Epithelial cell of proximal tubule (primary cell): Measurements from ENCODE around the gene GGT6. TPM values are rescaled to one million over a fixed set of nuclear protein-coding genes. Genes with fewer than 3 reads are reported as not detected.
"Not testable (repeated sequence)": the region's sequence is repeated elsewhere in the genome, so short reads cannot be mapped to it uniquely, and the experiment has no call there.

ENCODE experiments used
- DNase-seq: peaks from one replicate; pipeline ENCODE4 v3.0.0-alpha.2; 2011; ENCODE audit warnings: low read depth
- H3K4me3 ChIP-seq: 2 replicates; pipeline ENCODE4 v1.5.1; 2011; ENCODE audit warnings: low read depth, mild to moderate bottlenecking, low read length
- total RNA-seq: library from RNA; depleted of rRNA; stranded (reverse); fragments of >200 nt; gene quantifications from 2 replicates; pipeline ENCODE4 v1.2.3, GENCODE V29; 2015
- TF ChIP-seq, protein P1 (sequence below): conservative IDR thresholded peaks from 2 replicates; pipeline ENCODE4 v1.5.1; 2012; ENCODE audit warnings: low read depth, mild to moderate bottlenecking, low read length

GGT6 gene
- total RNA-seq, 1 donor from 2014 or later: 0.86 TPM

DNA sequence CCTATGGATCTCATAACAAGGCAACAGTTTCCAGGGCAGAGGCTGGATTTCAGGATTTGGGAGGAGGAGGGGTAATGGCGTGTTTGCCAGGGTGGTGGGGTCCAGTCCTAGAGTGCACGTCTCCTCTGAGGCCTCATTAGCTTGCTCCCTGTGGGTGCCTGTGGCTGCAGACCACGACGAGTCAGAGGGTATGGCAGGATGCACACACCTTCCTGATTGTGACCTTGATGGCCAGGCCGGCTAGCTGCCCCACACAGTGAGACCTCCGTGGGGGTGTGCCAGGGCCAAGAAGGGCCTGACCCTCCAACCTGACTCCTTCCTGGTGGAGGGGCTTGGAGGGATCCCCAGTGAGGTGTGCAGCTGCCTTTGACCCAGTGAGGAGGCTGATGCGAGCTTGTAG lies 19.9 kb upstream of the GGT6 start:
- no peak for DNase-seq
- H3K4me3 ChIP-seq: no peak overlapping the region
- TF ChIP-seq, protein P1, sequence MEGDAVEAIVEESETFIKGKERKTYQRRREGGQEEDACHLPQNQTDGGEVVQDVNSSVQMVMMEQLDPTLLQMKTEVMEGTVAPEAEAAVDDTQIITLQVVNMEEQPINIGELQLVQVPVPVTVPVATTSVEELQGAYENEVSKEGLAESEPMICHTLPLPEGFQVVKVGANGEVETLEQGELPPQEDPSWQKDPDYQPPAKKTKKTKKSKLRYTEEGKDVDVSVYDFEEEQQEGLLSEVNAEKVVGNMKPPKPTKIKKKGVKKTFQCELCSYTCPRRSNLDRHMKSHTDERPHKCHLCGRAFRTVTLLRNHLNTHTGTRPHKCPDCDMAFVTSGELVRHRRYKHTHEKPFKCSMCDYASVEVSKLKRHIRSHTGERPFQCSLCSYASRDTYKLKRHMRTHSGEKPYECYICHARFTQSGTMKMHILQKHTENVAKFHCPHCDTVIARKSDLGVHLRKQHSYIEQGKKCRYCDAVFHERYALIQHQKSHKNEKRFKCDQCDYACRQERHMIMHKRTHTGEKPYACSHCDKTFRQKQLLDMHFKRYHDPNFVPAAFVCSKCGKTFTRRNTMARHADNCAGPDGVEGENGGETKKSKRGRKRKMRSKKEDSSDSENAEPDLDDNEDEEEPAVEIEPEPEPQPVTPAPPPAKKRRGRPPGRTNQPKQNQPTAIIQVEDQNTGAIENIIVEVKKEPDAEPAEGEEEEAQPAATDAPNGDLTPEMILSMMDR: no peak

DNA sequence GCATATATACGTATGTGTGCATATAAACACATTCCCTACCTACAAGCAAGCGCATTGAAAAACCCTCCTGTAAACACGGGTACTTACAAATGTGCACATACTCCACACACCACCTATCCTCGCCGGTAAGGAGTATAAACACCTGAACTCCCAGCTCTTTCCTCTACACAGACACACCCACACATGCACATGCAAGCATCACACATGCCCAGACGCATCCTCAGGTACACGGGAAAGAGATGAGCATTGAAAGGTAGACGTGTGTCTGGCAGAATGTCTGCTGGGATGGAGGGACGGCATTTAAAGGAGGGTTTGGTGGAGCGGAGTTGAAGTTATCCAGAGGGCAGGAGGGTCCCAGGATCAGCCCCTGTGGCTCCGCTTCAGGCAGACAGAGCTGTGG lies 19.3 kb upstream of the GGT6 start:
- DNase-seq: no peak
- TF ChIP-seq, protein P1: no peak
- no peak overlapping the region for H3K4me3 ChIP-seq

DNA sequence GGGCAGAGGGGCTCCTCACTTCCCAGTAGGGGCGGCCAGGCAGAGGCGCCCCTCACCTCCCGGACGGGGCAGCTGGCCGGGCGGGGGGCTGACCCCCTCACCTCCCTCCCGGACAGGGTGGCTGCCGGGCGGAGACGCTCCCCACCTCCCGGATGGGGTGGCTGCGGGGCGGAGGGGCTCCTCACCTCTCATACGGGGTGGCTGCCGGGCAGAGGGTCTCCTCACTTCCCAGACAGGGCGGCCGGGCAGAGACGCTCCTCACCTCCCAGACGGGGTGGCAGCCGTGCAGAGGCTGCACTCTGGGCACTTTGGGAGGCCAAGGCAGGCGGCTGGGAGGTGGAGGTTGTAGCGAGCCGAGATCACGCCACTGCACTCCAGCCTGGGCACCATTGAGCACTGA lies 18.0 kb upstream of the GGT6 start:
- not testable (repeated sequence) for DNase-seq

DNA sequence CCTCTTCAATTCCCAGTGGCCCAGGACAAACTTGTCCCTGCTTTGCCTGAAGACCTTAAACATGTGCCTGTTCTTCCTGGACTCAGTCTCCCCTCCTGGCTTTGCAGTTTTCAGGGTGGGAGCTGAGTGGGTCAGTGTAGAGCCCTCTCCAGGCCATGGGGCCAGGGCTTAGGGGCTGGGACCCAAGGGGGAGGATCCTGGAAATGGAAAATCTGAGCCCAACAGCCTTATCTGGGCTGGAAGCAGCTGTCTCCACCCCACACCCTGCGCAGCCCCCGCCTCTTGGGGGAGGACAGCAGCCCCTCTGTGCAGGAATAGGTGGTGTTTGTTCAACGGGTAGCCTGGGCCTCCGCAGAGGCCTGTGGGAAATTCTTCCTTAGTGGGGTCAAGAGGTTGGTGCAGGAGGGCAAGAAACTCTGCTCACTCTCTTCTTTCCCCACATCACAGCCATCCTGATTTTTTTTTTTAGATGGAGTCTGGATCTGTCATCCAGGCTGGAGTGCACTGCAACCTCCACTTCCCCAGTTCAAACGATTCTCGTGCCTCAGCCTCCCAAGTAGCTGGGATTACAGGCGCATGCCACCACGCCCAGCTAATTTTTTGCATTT lies 17.1 kb upstream of the GGT6 start:
- H3K4me3 ChIP-seq: no peak overlapping the region
- no peak for DNase-seq
- TF ChIP-seq, protein P1: no peak

More for the DNA sequence above, 18.0 kb upstream of the GGT6 start:
- not testable (repeated sequence) for H3K4me3 ChIP-seq

DNA sequence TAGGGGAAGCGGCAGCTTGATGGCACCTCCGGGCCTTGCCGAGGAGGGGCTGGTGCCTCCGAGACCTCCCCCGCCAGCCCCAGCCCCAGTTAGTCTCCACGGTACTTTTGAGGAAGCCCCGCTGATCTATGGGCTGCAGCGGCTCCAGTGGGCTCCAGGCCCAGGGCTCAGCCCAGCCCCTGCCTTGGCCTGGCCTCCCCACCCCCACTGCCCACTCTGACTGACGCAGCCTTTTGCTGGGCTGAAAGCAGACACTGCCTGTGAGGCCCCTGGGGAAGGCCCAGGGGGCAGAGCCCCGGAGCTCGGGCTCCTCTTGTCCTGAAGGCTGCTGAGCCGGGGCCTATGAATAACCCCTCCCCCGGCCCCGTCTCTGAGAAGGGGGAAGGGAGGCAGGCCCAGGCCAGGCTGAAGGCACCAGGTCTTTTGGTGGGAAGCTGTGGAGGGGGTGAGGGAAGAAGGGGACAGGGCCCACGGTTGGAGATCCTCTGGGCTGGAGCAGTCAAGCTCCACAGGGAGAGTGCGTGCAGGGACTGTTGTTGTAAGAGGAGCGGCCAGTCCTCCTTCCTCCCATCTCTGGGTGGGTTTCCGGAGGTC lies 16.4 kb upstream of the GGT6 start:
- H3K4me3 ChIP-seq: no peak overlapping the region
- TF ChIP-seq, protein P1: no peak

DNA sequence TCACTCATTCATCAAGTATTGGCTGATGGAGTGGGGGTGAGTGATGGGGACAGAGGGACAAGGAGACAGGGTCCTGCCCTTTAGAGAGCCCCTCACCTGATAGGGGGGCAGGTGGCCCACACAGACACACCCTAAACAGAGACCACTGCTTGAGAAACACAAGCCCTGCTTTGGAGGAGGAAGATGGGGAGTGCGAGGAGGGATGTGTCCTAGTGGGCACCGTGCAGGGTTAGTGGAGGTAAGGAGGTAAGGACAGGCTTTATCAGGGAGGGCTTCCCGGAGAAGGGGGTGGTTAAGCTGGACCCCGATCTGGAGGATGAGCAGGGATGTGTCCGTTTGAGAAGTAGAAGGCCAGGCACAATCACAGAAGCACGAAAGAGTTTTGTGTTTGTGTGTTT lies 15.8 kb upstream of the GGT6 start:
- TF ChIP-seq, protein P1: no peak
- no peak for DNase-seq
- no peak overlapping the region for H3K4me3 ChIP-seq

More for the DNA sequence above, 16.4 kb upstream of the GGT6 start:
- DNase-seq: no peak

DNA sequence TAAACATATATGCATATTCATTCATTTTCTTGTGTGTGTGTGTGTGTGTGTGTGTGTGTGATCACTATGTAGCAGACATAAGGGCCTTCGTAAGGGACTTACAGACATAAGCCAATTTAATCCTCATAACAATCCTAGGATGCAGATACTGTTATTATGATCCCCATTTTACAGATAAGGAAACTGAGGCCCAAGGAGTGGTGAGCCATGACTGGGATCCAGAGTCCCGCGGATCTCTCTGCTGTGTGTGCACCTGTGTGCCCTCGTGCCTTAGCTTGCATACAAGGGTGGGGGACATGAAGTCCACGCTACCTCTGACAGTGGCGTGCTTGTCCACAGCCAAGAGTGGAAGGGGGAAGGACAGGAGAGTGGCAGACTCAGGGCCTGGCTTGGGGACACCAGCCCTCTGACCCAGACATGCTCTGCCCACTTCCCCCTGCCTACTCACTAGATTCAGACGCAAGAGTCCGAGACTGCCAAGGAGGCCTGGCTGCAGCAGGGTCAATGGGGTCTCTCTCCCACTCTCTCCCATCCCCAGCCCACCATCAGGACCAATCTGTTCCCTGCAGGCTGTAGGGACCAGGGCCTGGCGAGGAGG lies 14.2 kb upstream of the GGT6 start:
- no peak overlapping the region for H3K4me3 ChIP-seq

More for the DNA sequence above, 14.2 kb upstream of the GGT6 start:
- TF ChIP-seq, protein P1: no peak
- no peak for DNase-seq
